A549 (cell line): Measurements from ENCODE around the gene HECTD4. TPM values are rescaled to one million over a fixed set of nuclear protein-coding genes. Genes with fewer than 3 reads are reported as not detected.

ENCODE experiments used
- ATAC-seq, 2 experiments: fragments of 200-7000 bp in 1 of 2; fragments of >200 bp in 1 of 2; cut with Nextera tagmentation in 1 of 2; cut with Tn5 transposase in 1 of 2; 3 replicates each; pipeline versions ENCODE4 v1.8.0 to v1.9.1; 2018 to 2020; ENCODE audit warnings: mild to moderate bottlenecking in 1 of 2, moderate library complexity in 1 of 2
- CTCF ChIA-PET: fragments of 300-600 bp; sonication (Branson Sonifier 250); formaldehyde crosslinking; extraction: SDS; loops from one replicate; lab custom pipeline; 2021; ENCODE audit warnings: antibody characterized with exemption, inconsistent platforms; lab: Yijun Ruan, JAX
- POLR2A ChIA-PET: fragments of 350-600 bp; formaldehyde crosslinking; extraction: SDS; loops from one replicate; lab custom pipeline; 2021; ENCODE audit warnings: antibody characterized with exemption, inconsistent platforms; lab: Yijun Ruan, JAX
- DNase-seq, 2 experiments: peaks; one replicate each; pipeline versions ENCODE4 v3.0.0 to v3.0.0-alpha.2; 2011 to 2016; ENCODE audit warnings: low read depth in 1 of 2, low spot score in 1 of 2
- FAIRE-seq: peaks from 2 replicates; lab custom pipeline; 2011; peaks lifted over from hg19 to GRCh38; lab: Jason Lieb, UNC
- H3K27ac ChIP-seq, 2 experiments: fragments of >200 bp; sonication (Bioruptor Twin); formaldehyde crosslinking; 3 replicates each; pipeline ENCODE4 v1.5.1; 2016 to 2017
- H3K4me1 ChIP-seq: fragments of >200 bp; sonication (Bioruptor Twin); formaldehyde crosslinking; 3 replicates; pipeline ENCODE4 v1.6.1; 2016
- H3K4me2 ChIP-seq: fragments of >200 bp; sonication (Bioruptor Twin); formaldehyde crosslinking; 3 replicates; pipeline ENCODE4 v1.6.1; 2016
- H3K4me3 ChIP-seq: fragments of >200 bp; sonication (Bioruptor Twin); formaldehyde crosslinking; 3 replicates; pipeline ENCODE4 v1.5.1; 2016
- H3K9me3 ChIP-seq: fragments of >200 bp; sonication (Bioruptor Twin); formaldehyde crosslinking; 3 replicates; pipeline ENCODE4 v1.6.1; 2016
- CTCF ChIP-seq: fragments of >200 bp; sonication (Bioruptor Twin); formaldehyde crosslinking; IDR thresholded peaks from 3 replicates; pipeline ENCODE4 v1.5.1; 2016
- E2F6 ChIP-seq: IDR thresholded peaks from 2 replicates; pipeline ENCODE4 v1.6.1; 2012; ENCODE audit warnings: low read depth, borderline replicate concordance
- EHF ChIP-seq: fragments of 250-450 bp; sonication (Bioruptor Pico); IDR thresholded peaks from 2 replicates; pipeline ENCODE4 v1.5.0; 2020; ENCODE audit warnings: mild to moderate bottlenecking
- ELK1 ChIP-seq: fragments of 150-350 bp; IDR thresholded peaks from 2 replicates; pipeline ENCODE4 v1.6.1; 2014; ENCODE audit warnings: low read depth, mild to moderate bottlenecking, low read length
- ESRRA ChIP-seq: fragments of 150-350 bp; IDR thresholded peaks from 2 replicates; pipeline ENCODE4 v1.6.1; 2014; ENCODE audit warnings: mild to moderate bottlenecking, low read length, borderline replicate concordance
- FOSB ChIP-seq: fragments of 250-450 bp; sonication (Bioruptor Pico); IDR thresholded peaks from 2 replicates; pipeline ENCODE4 v1.5.0; 2020; ENCODE audit warnings: mild to moderate bottlenecking, moderate library complexity
- FOSL2 ChIP-seq, 2 experiments: fragments of 450-650 bp in 1 of 2; fragments of >200 bp in 1 of 2; sonication (Bioruptor Twin) in 1 of 2; formaldehyde crosslinking; IDR thresholded peaks; 2 replicates each; pipeline versions ENCODE4 v1.5.0 to v1.6.1; 2016 to 2020; ENCODE audit warnings: mild to moderate bottlenecking in 1 of 2, moderate library complexity in 1 of 2
- GATA3 ChIP-seq: IDR thresholded peaks from 2 replicates; pipeline ENCODE4 v1.6.1; 2012; ENCODE audit warnings: borderline replicate concordance
- JUN ChIP-seq, 2 experiments: fragments of >200 bp; sonication (Bioruptor Twin); formaldehyde crosslinking; IDR thresholded peaks; 2 replicates in 1 of 2; 3 replicates in 1 of 2; pipeline ENCODE4 v1.6.1; 2016 to 2017
- KDM5A ChIP-seq: fragments of 200-600 bp; sonication (generic); IDR thresholded peaks from 2 replicates; pipeline ENCODE4 v1.6.1; 2016; ENCODE audit warnings: antibody characterized with exemption, mild to moderate bottlenecking
- MAX ChIP-seq: IDR thresholded peaks from 2 replicates; pipeline ENCODE4 v1.6.1; 2012
- MYC ChIP-seq: IDR thresholded peaks from 2 replicates; pipeline ENCODE4 v1.6.1; 2012; ENCODE audit warnings: mild to moderate bottlenecking, inconsistent platforms, low read length, improper control_type of control experiment, borderline replicate concordance
- PHF8 ChIP-seq: fragments of 200-600 bp; sonication (generic); IDR thresholded peaks from 2 replicates; pipeline ENCODE4 v1.6.1; 2016; ENCODE audit warnings: low read depth, mild to moderate bottlenecking, antibody characterized with exemption, moderate library complexity, borderline replicate concordance
- POLR2A ChIP-seq: IDR thresholded peaks from 2 replicates; pipeline ENCODE4 v1.6.1; 2012; ENCODE audit warnings: mild to moderate bottlenecking, low read length
- POLR2AphosphoS2 ChIP-seq: conservative IDR thresholded peaks from 2 replicates; pipeline ENCODE4 v1.6.1; 2012; ENCODE audit warnings: low read length, improper control_type of control experiment, inconsistent platforms
- RAD21 ChIP-seq, 2 experiments: fragments of >200 bp in 1 of 2; sonication (Bioruptor Twin) in 1 of 2; formaldehyde crosslinking in 1 of 2; IDR thresholded peaks in 1 of 2; conservative IDR thresholded peaks in 1 of 2; 2 replicates in 1 of 2; 3 replicates in 1 of 2; pipeline ENCODE4 v1.6.1; 2012 to 2018; ENCODE audit warnings: inconsistent platforms in 1 of 2
- RCOR1 ChIP-seq: fragments of 150-350 bp; IDR thresholded peaks from 2 replicates; pipeline ENCODE4 v1.6.1; 2014; ENCODE audit warnings: antibody characterized with exemption, low read length, low read depth
- RFX5 ChIP-seq: fragments of 450-650 bp; IDR thresholded peaks from 2 replicates; pipeline ENCODE4 v1.7.1; 2014; ENCODE audit warnings: antibody characterized with exemption, mild to moderate bottlenecking, moderate library complexity
- ZFP36 ChIP-seq: fragments of 450-650 bp; IDR thresholded peaks from 2 replicates; pipeline ENCODE4 v1.6.1; 2014; ENCODE audit warnings: borderline replicate concordance; ENCODE audit not compliant: partially characterized antibody
- ZSCAN20 ChIP-seq: fragments of 250-450 bp; sonication (Bioruptor Pico); IDR thresholded peaks from 2 replicates; pipeline ENCODE4 v1.8.0; 2022; ENCODE audit warnings: mild to moderate bottlenecking, moderate library complexity
- WGBS: methylation state at CpG from one replicate; pipeline ENCODE4 v1.1.6; 2017; ENCODE audit errors: missing lambda C conversion rate; 5-methylcytosine and 5-hydroxymethylcytosine counted together
- polyA plus RNA-seq, 4 experiments: library from polyadenylated mRNA; depleted of rRNA in 3 of 4; stranded (reverse); fragments of >200 nt; fragmentation: RNase III in 1 of 4; extraction: RNeasy Plus Mini Kit Qiagen cat#74134 plus additional on column Dnase treatment in 1 of 4; gene quantifications; 2 replicates in 3 of 4; 3 replicates in 1 of 4; pipeline ENCODE4 v1.2.3, GENCODE V29; 2011 to 2017

The HECTD4 gene
- polyA plus RNA-seq, 2 of the 4 experiments (the other 2 are of a cell fraction) = 9.9 to 14.7 TPM

- ChIA-PET CTCF (interaction anchor here (1.1 kb wide), 1 partner anchor 9 kb away, joined by 3 read pairs; the partner anchor contains the start of gene TRAFD1), POLR2A (interaction anchor here (0.9 kb wide), 1 partner anchor 9 kb away, joined by 4 read pairs; the partner anchor contains the start of gene TRAFD1)
- H3K27ac ChIP-seq = peak overlapping the region; percentile 49 to 78
- 59% methylated on average over 7 of the region's 7 CpGs for WGBS
- peaks cover 47% of the 10 kb centered on the region for H3K4me1 ChIP-seq
- ATAC-seq (peak; percentile 50 to 82; a peak in 4 of 6 replicates), DNase-seq (peak; percentile 28 to 69), FAIRE-seq (no peak)
- TF ChIP-seq ELK1 (no peak), FOSB (CRISPR knock-in tag) (no peak), POLR2A (peak; percentile 28; the same call in 1 of the 2 replicates), POLR2AphosphoS2 (no peak), PHF8 (no peak), ESRRA (no peak), ZSCAN20 (CRISPR knock-in tag) (no peak)
- H3K4me2 ChIP-seq = peak overlapping the region; percentile 35; the same call in 2 of the 3 replicates
- H3K4me3 ChIP-seq = no peak overlapping the region
- no peaks in the 10 kb centered on the region for H3K9me3 ChIP-seq
Measured at GRCh38 chr12:112116232-112117060, 265.8 kb downstream of the HECTD4 start.

GRCh38 chr12:112115259-112116045, 266.8 kb downstream of the HECTD4 start:
- no peak for DNase-seq
- peaks cover 54% of the 10 kb centered on the region for H3K4me1 ChIP-seq
- H3K4me2 ChIP-seq = no peak overlapping the region
- H3K27ac ChIP-seq = peak overlapping the region in 1 of 2 experiments; percentile 78; a peak in 3 of 6 replicates
- CTCF ChIA-PET = interaction anchor here (4.8 kb wide), 1 partner anchor 9 kb away, joined by 21 read pairs; the partner anchor contains the start of gene TRAFD1
- FAIRE-seq = no peak
- TF ChIP-seq KDM5A = no peak
- no peak for TF ChIP-seq ZSCAN20 (CRISPR knock-in tag)
- TF ChIP-seq RFX5 = no peak
- TF ChIP-seq ZFP36 = no peak
- TF ChIP-seq PHF8 = no peak
- no peak for TF ChIP-seq FOSL2 (IDR thresholded peaks at IDR 0.05)
- TF ChIP-seq FOSL2 (CRISPR knock-in tag; IDR thresholded peaks at IDR 0.05) = no peak
- TF ChIP-seq CTCF = no peak
- no peak for TF ChIP-seq E2F6
- ATAC-seq = no peak
- WGBS = 83% methylated on average over 6 of the region's 6 CpGs
- POLR2A ChIA-PET = no interaction called here
- H3K9me3 ChIP-seq = no peaks in the 10 kb centered on the region
- no peak overlapping the region for H3K4me3 ChIP-seq

- Histone ChIP-seq H3K9me3 (no peaks in the 10 kb centered on the region), H3K4me2 (peak overlapping the region; percentile 72), H3K4me3 (no peak overlapping the region), H3K27ac (peak overlapping the region; percentile 89 to 98), H3K4me1 (peaks cover 55% of the 10 kb centered on the region)
- FAIRE-seq (peak; percentile 39), ATAC-seq (peak; percentile 42 to 77), DNase-seq (peak; percentile 46 to 86)
- WGBS = 41% methylated on average over 6 of the region's 6 CpGs
- POLR2A ChIA-PET = interaction anchor here (1.1 to 1.4 kb wide), 2 partner anchors 9 to 13 kb away, joined by 4 to 5 read pairs; partner anchors contain the start of gene TRAFD1
- CTCF ChIA-PET = interaction anchor here (1.3 to 4.8 kb wide), 4 partner anchors 12 to 274 kb away, joined by 3 to 21 read pairs (median 4); partner anchors contain the start of gene TRAFD1
- TF ChIP-seq GATA3 = peak; percentile 24; the same call in 1 of the 2 replicates
- peak; percentile 45; the same call in 1 of the 2 replicates for TF ChIP-seq FOSL2 (IDR thresholded peaks at IDR 0.05)
- TF ChIP-seq FOSL2 (CRISPR knock-in tag; IDR thresholded peaks at IDR 0.05) = peak; percentile 86
- no peak for TF ChIP-seq ESRRA
- peak; percentile 27 to 47; a peak in 2 of 5 replicates for TF ChIP-seq JUN (IDR thresholded peaks at IDR 0.05)
- TF ChIP-seq MYC = no peak
- TF ChIP-seq MAX = peak; percentile 28; the same call in 1 of the 2 replicates
- TF ChIP-seq EHF (CRISPR knock-in tag) = 0 out of 2 replicates have a peak, but pooled peaks have one; percentile 46
- TF ChIP-seq RCOR1 = no peak
- TF ChIP-seq E2F6 = 0 out of 2 replicates have a peak, but pooled peaks have one; percentile 6
- TF ChIP-seq RAD21 (conservative IDR thresholded peaks at IDR 0.05 in 1 of 2, IDR thresholded peaks at IDR 0.05 in 1 of 2) = no peak
Measured at GRCh38 chr12:112112409-112113133, 269.7 kb downstream of the HECTD4 start.
